Right lung (tissue), 5 donors: ENCODE measurements around the gene RBM38. TPM values are rescaled to one million over a fixed set of nuclear protein-coding genes. Genes with fewer than 3 reads are reported as not detected.

Experiments used
- DNase-seq, 2 donors: peaks; one replicate each; pipeline ENCODE4 v3.0.0-alpha.2; 2013
- polyA plus RNA-seq, 5 donors: library from polyadenylated mRNA; unstranded; fragments of 120-200 nt; gene quantifications; one replicate each; pipeline versions ENCODE4 v1.2.1 to v1.2.3, GENCODE V29; 2013; ENCODE audit warnings: inconsistent platforms in 1 of 5, low replicate concordance in 1 of 5; ENCODE audit not compliant: insufficient read length in 5 of 5, insufficient read depth in 1 of 5

RBM38 gene
- polyA plus RNA-seq, 5 donors, result 16.8 to 33.5 (median 21.3) TPM

GRCh38 chr20:57433657-57434389, 42.6 kb downstream of the RBM38 start:
- no peak for DNase-seq

GRCh38 chr20:57434390-57434700, 43.1 kb downstream of the RBM38 start:
- no peak for DNase-seq

DNA sequence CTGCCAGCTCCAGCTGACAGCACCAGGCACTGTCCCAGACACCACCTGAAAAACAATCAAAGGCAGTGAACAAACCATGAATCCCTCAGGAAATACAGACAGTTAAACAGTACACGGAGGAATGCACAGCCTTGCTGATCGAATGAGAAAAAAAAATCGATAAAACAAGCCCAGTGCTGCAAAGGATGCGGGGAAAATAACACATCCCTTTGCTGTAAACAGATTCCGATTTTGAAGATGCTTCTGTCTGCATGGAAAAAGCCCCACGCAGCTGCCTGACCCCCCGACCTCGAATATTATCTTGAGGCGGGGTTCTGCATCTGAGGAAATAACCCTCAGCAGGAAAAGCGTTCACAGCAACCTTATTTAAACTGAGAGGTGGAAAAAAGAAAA, 43.9 kb downstream of the RBM38 start:
- no peak for DNase-seq

GRCh38 chr20:57435498-57436222, 44.5 kb downstream of the RBM38 start:
- peak; percentile 62 to 68 for DNase-seq

GRCh38 chr20:57436223-57436545, 45.0 kb downstream of the RBM38 start:
- no peak for DNase-seq

DNA sequence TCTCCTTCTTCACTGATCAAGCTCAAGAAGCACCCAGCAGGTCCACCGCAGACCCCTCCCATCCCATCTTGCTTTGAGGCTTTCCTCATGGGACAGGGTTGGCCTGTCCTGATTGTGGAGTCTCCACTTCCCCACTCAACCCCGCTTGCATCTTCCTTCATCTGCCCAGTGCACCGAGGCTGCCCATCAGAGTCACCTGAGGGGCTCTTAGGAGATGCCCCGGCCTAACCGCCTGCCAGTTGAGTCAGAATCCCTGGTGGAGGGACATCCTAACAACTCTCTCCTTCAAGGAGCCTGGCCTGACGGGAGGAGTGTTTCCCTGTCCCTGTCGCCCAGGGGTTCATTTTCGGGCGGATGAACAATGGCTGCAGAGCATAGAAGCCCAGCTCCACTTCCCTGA, 46.1 kb downstream of the RBM38 start:
- no peak for DNase-seq

DNA sequence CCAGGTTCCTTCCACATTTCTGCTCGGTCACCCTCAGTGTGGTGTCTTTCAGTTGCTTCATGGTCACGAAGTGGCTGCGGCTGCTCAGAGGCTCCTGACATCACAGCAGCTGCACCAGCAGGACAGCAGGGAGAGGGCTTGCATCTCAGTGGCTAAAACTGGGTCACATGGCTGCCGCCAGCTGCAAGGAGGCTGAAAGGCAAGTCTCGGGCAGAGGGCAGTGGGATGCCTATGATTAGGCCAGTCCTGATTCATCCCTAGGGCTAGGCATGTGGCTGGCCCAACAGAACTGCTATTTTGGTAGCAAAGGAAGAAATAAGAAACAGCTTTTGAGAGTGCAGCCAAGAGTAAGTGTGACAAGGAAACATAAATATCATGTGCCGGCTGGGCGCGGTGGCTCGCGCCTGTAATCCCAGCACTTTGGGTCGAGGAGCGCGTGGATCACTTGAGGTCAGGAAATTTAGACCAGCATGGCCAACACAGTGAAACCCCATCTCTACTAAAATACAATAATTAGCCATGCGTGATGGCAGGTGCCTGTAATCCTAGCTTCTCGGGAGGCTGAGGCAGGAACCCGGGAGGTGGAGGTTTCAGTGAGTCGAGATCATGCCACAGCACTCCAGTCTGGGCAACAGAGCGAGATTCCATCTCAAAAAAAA, 46.6 kb downstream of the RBM38 start:
- no peak for DNase-seq

- no peak for DNase-seq
Observed at GRCh38 chr20:57438552-57438951, 47.4 kb downstream of the RBM38 start.

GRCh38 chr20:57439432-57439831, 48.2 kb downstream of the RBM38 start:
- DNase-seq, result peak; percentile 59 to 76

DNA sequence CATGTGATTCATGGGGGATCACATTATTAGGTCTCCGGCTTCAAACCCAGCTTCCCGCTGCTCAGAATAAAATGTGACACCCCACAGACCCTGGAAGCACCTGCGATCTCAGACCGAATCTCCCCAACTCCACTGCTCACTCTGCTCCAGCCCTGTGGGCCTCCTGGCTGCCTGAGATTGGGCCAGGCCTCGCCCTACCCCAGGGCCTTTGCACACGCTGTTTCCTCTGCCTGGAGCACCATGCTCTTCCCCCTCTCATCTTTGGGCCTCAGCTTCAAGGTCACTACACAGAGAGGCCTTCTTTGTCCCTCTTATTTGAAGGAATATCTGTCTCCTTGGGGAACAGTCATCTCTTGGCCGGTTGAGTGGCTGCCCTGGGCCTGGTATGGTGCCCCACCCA, 48.8 kb downstream of the RBM38 start:
- no peak for DNase-seq

GRCh38 chr20:57440678-57441509, 49.7 kb downstream of the RBM38 start:
- DNase-seq, result peak; percentile 90

- no peak for DNase-seq
Observed at GRCh38 chr20:57441510-57442154, 50.4 kb downstream of the RBM38 start.

GRCh38 chr20:57442158-57442887, 51.1 kb downstream of the RBM38 start:
- DNase-seq, result no peak

- no peak for DNase-seq
Observed at GRCh38 chr20:57442888-57443239, 51.7 kb downstream of the RBM38 start.

DNA sequence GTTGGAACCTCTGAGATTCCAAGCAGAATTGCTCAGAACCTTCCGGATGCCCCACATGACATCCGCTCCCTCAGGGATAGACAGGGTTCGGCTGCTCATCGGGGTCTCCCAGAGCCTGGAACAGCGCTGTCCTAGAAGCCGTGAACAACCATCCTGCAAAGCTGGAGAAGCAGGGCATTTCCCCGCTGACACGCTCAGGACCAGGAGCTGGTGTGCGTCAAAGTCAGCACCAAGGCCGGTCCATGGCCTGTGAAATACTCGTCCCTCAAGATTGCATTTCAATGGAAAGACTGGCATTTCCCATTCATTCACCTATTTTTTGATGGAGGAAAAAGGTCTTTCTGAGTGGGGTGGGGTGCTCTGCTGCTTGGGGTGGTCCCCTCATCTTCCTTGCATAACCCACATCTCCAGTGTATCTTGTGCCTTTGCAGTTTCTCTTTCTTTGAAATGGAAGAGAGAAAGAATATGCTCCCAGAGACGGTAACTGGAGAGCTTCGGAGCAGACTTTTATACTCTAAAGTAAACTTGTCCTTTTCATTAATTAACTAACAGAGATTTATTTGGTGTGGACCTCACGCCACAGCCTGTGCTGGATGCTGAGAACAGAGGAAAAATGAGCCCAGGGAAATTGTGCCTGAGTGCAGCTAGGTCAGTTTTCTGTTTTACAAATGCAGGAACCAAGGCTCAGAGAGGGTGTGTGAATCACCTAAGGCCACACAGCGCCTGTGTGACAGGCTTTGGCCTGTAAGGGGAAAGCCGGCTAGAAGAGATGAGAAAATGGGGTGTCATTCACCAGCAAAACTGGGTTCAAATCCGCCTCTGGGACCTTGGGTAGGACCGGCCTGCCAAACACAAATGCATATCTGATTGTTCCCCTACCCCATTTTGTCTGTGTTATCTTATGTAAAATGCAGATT, 52.4 kb downstream of the RBM38 start:
- peak in 1 of 2 donors; percentile 49 for DNase-seq

DNA sequence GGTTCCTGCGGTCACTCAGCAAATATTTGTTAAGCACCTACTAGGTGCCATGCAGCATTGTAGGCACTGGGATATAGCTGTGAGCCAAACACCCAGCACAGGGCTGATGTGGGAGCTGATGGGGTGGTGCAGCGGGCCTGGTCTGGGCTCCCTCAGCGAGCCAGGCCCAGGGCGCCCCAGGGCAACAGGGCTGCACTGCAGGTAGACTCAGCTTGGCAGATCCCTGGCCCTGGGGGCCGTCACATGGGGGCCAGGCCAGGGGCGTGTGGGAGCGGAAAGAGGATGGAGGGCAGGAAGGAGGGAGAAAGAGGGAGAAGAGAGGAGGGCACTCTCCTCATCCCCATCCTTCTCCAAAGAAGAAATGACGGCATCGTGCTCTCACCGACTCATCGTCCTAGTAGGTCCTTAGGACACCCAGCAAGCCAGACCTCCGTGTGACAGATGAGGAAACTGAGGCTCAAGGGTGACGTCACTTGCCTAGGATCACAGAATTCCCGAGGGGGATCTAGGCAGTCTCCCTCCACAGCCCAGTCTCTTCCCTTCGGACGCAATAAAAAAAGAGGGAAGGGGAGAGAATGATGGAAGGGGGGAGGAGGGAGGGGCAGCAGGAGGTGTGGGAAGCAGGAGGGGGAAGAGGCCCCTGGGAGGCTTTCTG, 53.3 kb downstream of the RBM38 start:
- no peak for DNase-seq

DNA sequence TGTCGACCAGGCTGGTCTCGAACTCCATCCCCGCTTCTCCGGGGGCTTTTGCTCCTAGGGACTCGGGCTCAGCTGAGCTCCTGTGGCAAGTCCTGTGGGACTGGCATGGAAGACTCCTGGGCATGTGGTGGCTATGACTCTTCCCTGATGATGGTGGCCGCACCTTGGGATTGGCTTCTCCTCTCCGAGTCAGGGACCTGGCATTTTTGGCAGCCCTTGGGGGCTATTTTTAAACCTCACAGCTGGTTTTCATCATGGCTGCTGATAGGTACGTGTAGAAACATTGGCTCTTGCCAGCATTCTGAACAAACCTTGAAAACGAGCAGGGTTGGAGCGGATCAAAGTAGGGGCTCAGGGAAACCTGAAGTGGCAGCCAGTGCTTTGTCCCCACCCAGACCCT, 54.1 kb downstream of the RBM38 start:
- DNase-seq, result no peak

- DNase-seq, result no peak
Observed at GRCh38 chr20:57445774-57446173, 54.6 kb downstream of the RBM38 start.

DNA sequence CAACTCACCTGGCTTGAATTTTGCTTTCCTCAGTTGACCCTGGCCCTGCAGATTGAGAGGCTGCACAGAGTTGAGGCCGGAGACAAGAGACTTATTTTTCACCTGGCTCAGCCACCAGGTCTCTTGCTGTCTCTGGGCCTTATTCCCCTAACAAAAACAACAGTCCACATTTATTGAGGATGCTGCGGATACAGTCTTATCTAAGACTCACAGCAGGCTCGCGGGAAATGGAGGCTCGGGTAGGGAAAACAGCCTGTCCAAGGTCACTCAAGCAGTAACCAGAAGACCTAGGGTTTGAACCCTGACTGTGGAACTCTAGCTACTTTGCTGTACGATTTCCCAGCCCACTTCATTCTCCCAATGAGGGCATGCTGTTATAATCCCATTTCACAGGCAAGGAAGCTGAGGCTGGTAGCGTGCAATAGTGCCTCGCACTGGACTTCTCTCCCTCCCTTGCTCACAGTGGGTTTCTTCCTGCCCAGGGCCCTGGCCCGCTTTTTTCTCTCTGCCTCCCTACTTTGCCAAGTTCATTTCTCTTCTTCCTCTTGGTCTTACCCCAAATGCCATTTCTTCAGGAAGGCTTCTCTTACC, 57.7 kb downstream of the RBM38 start:
- no peak for DNase-seq
